Measurements from ENCODE around the gene ANXA1. TPM values are rescaled to one million over a fixed set of nuclear protein-coding genes. Genes with fewer than 3 reads are reported as not detected.

ANXA1 gene
- total and polyA plus RNA-seq, 2 of the 13 experiments (the other 11 are each of a cell fraction or from before 2014, with no cell fraction given): 0.15 to 0.20 TPM

DNA sequence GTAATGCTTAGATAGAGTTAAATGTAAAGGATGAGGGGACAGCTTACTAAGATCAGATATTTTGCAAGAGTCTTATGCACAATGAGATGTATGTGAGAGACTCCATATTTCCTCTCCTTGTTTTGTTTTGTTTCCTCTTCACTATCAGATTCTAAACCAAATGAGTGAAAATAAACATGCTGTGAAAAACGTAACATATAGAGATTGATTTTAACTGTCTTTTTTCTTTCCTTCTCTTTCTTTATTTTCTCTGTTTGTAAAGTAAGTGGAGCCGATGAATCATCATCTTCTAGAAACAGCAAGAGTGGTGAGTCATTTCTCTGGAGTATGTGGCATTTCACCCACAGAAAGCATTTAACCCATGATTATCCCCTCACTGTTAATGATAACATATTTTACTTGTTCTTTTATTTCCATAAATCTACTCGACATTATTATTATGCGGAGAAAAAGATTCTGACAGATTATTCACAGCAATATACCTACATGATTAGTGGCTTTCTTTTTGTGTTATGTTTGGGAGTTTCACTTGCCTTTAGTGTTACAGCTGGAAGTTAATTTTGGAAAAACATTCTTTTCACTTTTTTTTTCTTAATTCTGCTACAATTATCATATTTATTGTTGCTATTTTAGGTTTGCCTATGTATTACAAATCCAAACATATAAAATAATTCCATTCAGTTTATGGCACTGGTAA, 2.1 kb upstream of the ANXA1 start:
- Histone ChIP-seq H3K9ac (ENCODE audit: insufficient read depth, low read depth, low read length) (no peak overlapping the region), H4K20me1 (ENCODE audit: insufficient read depth, low read length) (no peaks in the 10 kb centered on the region), H3K79me2 (ENCODE audit: insufficient read depth, low read length) (no peaks in the 10 kb centered on the region), H3K4me2 (ENCODE audit: low read depth, low read length) (no peak overlapping the region), H3K27ac (ENCODE audit: extremely low read length, insufficient read depth, low read length) (no peak overlapping the region), H3K4me1 (ENCODE audit: insufficient read depth, low read length) (no peaks in the 10 kb centered on the region), H3K27me3 (ENCODE audit: control insufficient read depth in 1 of 2, insufficient read depth in 2 of 2, low read length in 2 of 2) (no peaks in the 10 kb centered on the region; a peak in 1 of 5 replicates), H3K4me3 (replicated peaks in 1 of 3; ENCODE audit: insufficient read depth in 1 of 3, low read depth in 2 of 3, low read length in 3 of 3) (no peak overlapping the region), H2AFZ (ENCODE audit: low read length) (no peak overlapping the region), H3K9me3 (ENCODE audit: low read length) (no peaks in the 10 kb centered on the region), H3K36me3 (replicated peaks in 1 of 2; ENCODE audit: control insufficient read depth in 1 of 2, insufficient read depth in 2 of 2, low read length in 2 of 2) (no peaks in the 10 kb centered on the region)
- DNase-seq (ENCODE audit: low spot score): no peak
- BruUV-seq (replicated peaks): no TSS peak
- no peak for ATAC-seq
- intact Hi-C loops (cut with micrococcal nuclease; ENCODE audit: unreplicated experiment) (no loop called here), in situ Hi-C loops (cut with HindIII; ENCODE audit: extremely low pct_ligation_motif_present, low pct_unique_long_range_greater_than_20kb) (no loop called here)
- 0 out of 2 replicates have a peak, but pooled peaks have one; percentile 62 for TF ChIP-seq ZNF652 (CRISPR knock-in tag; IDR thresholded peaks at IDR 0.05; ENCODE audit: borderline replicate concordance, low read depth)
- TF ChIP-seq HOXA3 (CRISPR knock-in tag; IDR thresholded peaks at IDR 0.05): no peak
- 0 out of 2 replicates have a peak, but pooled peaks have one; percentile 27 for TF ChIP-seq PPARG (CRISPR knock-in tag; conservative IDR thresholded peaks at IDR 0.05)
- no peak for TF ChIP-seq MTF2 (CRISPR knock-in tag; IDR thresholded peaks at IDR 0.05; ENCODE audit: borderline replicate concordance)
- 11% methylated on average over 4 of the region's 4 CpGs for WGBS (ENCODE audit: low lambda C conversion rate)
- ChIA-PET CTCF (ENCODE audit: low intra/inter-chr PET ratio, low total read pairs) (no interaction called here), POLR2A (no interaction called here)
- no peak for FAIRE-seq

- H4K20me1 ChIP-seq (ENCODE audit: insufficient read depth, low read length): no peaks in the 10 kb centered on the region
- no peak for FAIRE-seq
- no peaks in the 10 kb centered on the region; a peak in 1 of 5 replicates for H3K27me3 ChIP-seq (ENCODE audit: control insufficient read depth in 1 of 2, insufficient read depth in 2 of 2, low read length in 2 of 2)
- no peaks in the 10 kb centered on the region for H3K79me2 ChIP-seq (ENCODE audit: insufficient read depth, low read length)
- DNase-seq (ENCODE audit: low spot score): no peak
- no peaks in the 10 kb centered on the region for H3K4me1 ChIP-seq (ENCODE audit: insufficient read depth, low read length)
- no peak overlapping the region for H3K4me2 ChIP-seq (ENCODE audit: low read depth, low read length)
- in situ Hi-C loops (cut with HindIII; ENCODE audit: extremely low pct_ligation_motif_present, low pct_unique_long_range_greater_than_20kb) (no loop called here), intact Hi-C loops (cut with micrococcal nuclease; ENCODE audit: unreplicated experiment) (no loop called here)
- no peaks in the 10 kb centered on the region for H3K36me3 ChIP-seq (replicated peaks in 1 of 2; ENCODE audit: control insufficient read depth in 1 of 2, insufficient read depth in 2 of 2, low read length in 2 of 2)
- no peak for ATAC-seq
- H3K9me3 ChIP-seq (ENCODE audit: low read length): no peaks in the 10 kb centered on the region
- H3K9ac ChIP-seq (ENCODE audit: insufficient read depth, low read depth, low read length): no peak overlapping the region
- no peak overlapping the region for H3K4me3 ChIP-seq (replicated peaks in 1 of 3; ENCODE audit: insufficient read depth in 1 of 3, low read depth in 2 of 3, low read length in 3 of 3)
- no TSS peak for BruUV-seq (replicated peaks)
- ChIA-PET CTCF (ENCODE audit: low intra/inter-chr PET ratio, low total read pairs) (no interaction called here), POLR2A (no interaction called here)
- no peak overlapping the region for H3K27ac ChIP-seq (ENCODE audit: extremely low read length, insufficient read depth, low read length)
- no peak overlapping the region for H2AFZ ChIP-seq (ENCODE audit: low read length)
- TF ChIP-seq SP2 (CRISPR knock-in tag; IDR thresholded peaks at IDR 0.05): no peak
- no peak for TF ChIP-seq BATF2 (CRISPR knock-in tag; IDR thresholded peaks at IDR 0.05)
- no peak for TF ChIP-seq TSC22D2 (CRISPR knock-in tag; IDR thresholded peaks at IDR 0.05; ENCODE audit: borderline replicate concordance)
- no peak for TF ChIP-seq BCL6 (CRISPR knock-in tag; IDR thresholded peaks at IDR 0.05)
- TF ChIP-seq ZC3H13 (CRISPR knock-in tag; IDR thresholded peaks at IDR 0.05): no peak
- TF ChIP-seq HNRNPLL (IDR thresholded peaks at IDR 0.05; ENCODE audit: low read depth, low read length, poor library complexity, severe bottlenecking): no peak
- TF ChIP-seq FOXA1 (IDR thresholded peaks at IDR 0.05): no peak
- no peak for TF ChIP-seq FOXA1 (CRISPR knock-in tag; IDR thresholded peaks at IDR 0.05)
- TF ChIP-seq BRF2 (CRISPR knock-in tag; IDR thresholded peaks at IDR 0.05): no peak
- TF ChIP-seq PCBP1 (IDR thresholded peaks at IDR 0.05; ENCODE audit: borderline replicate concordance, low read depth, low read length): no peak
- TF ChIP-seq ATRX (CRISPR knock-in tag; IDR thresholded peaks at IDR 0.05; ENCODE audit: borderline replicate concordance): no peak
- TF ChIP-seq NFKB2 (CRISPR knock-in tag; IDR thresholded peaks at IDR 0.05; ENCODE audit: borderline replicate concordance): no peak
- TF ChIP-seq, protein P1, sequence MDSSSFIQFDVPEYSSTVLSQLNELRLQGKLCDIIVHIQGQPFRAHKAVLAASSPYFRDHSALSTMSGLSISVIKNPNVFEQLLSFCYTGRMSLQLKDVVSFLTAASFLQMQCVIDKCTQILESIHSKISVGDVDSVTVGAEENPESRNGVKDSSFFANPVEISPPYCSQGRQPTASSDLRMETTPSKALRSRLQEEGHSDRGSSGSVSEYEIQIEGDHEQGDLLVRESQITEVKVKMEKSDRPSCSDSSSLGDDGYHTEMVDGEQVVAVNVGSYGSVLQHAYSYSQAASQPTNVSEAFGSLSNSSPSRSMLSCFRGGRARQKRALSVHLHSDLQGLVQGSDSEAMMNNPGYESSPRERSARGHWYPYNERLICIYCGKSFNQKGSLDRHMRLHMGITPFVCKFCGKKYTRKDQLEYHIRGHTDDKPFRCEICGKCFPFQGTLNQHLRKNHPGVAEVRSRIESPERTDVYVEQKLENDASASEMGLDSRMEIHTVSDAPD (CRISPR knock-in tag; IDR thresholded peaks at IDR 0.05): no peak
Observed at GRCh38 chr9:73152543-73152844, 829 bp downstream of the ANXA1 start.
